ENCODE measurements around the gene ARHGAP8.

DNA sequence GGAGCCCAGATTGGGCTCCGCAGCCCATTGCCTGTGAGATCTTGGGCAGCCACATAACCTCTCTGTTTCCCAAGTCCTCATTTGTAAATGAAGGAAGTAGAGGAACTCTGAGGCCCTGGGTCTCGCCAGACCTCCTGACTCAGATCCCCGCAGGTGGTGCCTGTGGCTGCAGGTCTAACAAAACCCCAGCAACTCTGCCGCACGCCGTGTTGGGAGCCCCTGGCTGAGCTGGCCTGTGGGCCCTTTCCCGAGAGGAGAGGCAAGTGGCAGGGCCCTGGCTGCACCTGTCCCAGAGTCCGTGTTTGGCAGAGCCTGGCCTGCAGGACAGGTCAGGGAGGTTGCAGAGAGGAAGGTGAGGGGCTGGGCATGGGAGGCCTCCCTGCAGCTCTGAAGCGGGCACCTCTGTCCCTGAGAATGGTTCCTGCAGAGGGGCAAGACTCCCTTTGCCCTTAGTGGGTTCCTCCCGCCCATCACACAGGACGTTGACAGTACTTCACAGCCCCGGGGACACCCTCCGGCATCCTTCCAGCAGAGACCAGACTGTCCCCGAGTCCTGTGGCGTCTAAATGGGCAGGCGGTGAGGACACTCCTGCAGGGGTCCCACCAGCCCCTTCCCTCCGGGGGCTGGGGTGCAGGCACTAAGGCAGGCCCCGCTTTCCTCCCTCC is 67.7 kb downstream of the ARHGAP8 start:
- TF ChIP-seq, protein P1, sequence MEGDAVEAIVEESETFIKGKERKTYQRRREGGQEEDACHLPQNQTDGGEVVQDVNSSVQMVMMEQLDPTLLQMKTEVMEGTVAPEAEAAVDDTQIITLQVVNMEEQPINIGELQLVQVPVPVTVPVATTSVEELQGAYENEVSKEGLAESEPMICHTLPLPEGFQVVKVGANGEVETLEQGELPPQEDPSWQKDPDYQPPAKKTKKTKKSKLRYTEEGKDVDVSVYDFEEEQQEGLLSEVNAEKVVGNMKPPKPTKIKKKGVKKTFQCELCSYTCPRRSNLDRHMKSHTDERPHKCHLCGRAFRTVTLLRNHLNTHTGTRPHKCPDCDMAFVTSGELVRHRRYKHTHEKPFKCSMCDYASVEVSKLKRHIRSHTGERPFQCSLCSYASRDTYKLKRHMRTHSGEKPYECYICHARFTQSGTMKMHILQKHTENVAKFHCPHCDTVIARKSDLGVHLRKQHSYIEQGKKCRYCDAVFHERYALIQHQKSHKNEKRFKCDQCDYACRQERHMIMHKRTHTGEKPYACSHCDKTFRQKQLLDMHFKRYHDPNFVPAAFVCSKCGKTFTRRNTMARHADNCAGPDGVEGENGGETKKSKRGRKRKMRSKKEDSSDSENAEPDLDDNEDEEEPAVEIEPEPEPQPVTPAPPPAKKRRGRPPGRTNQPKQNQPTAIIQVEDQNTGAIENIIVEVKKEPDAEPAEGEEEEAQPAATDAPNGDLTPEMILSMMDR (IDR thresholded peaks at IDR 0.05), result no peak
- no peak for TF ChIP-seq POLR2A (IDR thresholded peaks at IDR 0.05)
